OCI-LY1 (cell line): ENCODE measurements around the gene SV2C.

ENCODE experiments used
- H2AFZ ChIP-seq: fragments of 200-600 bp; sonication (generic), shearing (Covaris generic); 2 replicates; pipeline ENCODE4 v1.6.0; 2014; ENCODE audit warnings: antibody characterized with exemption, mild to moderate bottlenecking, low read length
- H3F3A ChIP-seq: fragments of 200-600 bp; sonication (generic), shearing (Covaris generic); 2 replicates; pipeline ENCODE4 v1.6.0; 2014; ENCODE audit warnings: mild to moderate bottlenecking, antibody characterized with exemption, low read length, moderate library complexity; ENCODE audit not compliant: insufficient read depth
- H3K27ac ChIP-seq: fragments of 200-600 bp; sonication (generic); 2 replicates; pipeline ENCODE4 v1.5.1; 2014; ENCODE audit warnings: low read length, mixed run types, mild to moderate bottlenecking, low read depth; ENCODE audit not compliant: poor library complexity, severe bottlenecking
- H3K27me3 ChIP-seq: fragments of 200-600 bp; sonication (generic); 2 replicates; pipeline ENCODE4 v1.6.0; 2014; ENCODE audit warnings: antibody characterized with exemption, mild to moderate bottlenecking, low read length, moderate library complexity; ENCODE audit not compliant: insufficient read depth
- H3K36me3 ChIP-seq: fragments of 200-600 bp; sonication (generic); 2 replicates; pipeline ENCODE4 v1.6.1; 2014; ENCODE audit warnings: mild to moderate bottlenecking, antibody characterized with exemption, low read length, moderate library complexity, mixed read lengths; ENCODE audit not compliant: insufficient read depth
- H3K4me1 ChIP-seq: fragments of 200-600 bp; sonication (generic); 2 replicates; pipeline ENCODE4 v1.5.1; 2014; ENCODE audit warnings: mild to moderate bottlenecking, low read length, moderate library complexity; ENCODE audit not compliant: insufficient read depth, severe bottlenecking
- H3K4me2 ChIP-seq: fragments of 200-600 bp; sonication (generic), shearing (Covaris generic); 2 replicates; pipeline ENCODE4 v1.6.1; 2014; ENCODE audit warnings: low read length
- H3K4me3 ChIP-seq: fragments of 200-600 bp; sonication (generic); 2 replicates; pipeline ENCODE4 v1.5.1; 2014; ENCODE audit warnings: low read length, low read depth, mild to moderate bottlenecking, mixed read lengths; ENCODE audit not compliant: poor library complexity, severe bottlenecking
- H3K79me2 ChIP-seq: fragments of 200-600 bp; shearing (Covaris generic); 2 replicates; pipeline ENCODE4 v1.6.1; 2016; ENCODE audit warnings: mixed run types, low read length, mixed read lengths; ENCODE audit not compliant: insufficient read depth
- H3K9ac ChIP-seq: fragments of 200-600 bp; sonication (generic), shearing (Covaris generic); 2 replicates; pipeline ENCODE4 v1.6.1; 2014; ENCODE audit warnings: mild to moderate bottlenecking, low read length, mixed read lengths
- H3K9me2 ChIP-seq: fragments of 200-600 bp; sonication (generic), shearing (Covaris generic); 2 replicates; pipeline ENCODE4 v1.6.1; 2014; ENCODE audit warnings: low read depth, mild to moderate bottlenecking, low read length, mixed read lengths
- H3K9me3 ChIP-seq: fragments of 200-600 bp; shearing (Covaris generic); 2 replicates; pipeline ENCODE4 v1.6.1; 2014; ENCODE audit warnings: low read length, mixed read lengths
- H4K20me1 ChIP-seq: fragments of 200-600 bp; sonication (generic), shearing (Covaris generic); 2 replicates; pipeline ENCODE4 v1.6.0; 2016; ENCODE audit warnings: mild to moderate bottlenecking, low read length; ENCODE audit not compliant: insufficient read depth
- CTCF ChIP-seq: fragments of 200-600 bp; sonication (generic), shearing (Covaris generic); IDR thresholded peaks from 2 replicates; pipeline ENCODE4 v1.5.1; 2017; ENCODE audit warnings: mild to moderate bottlenecking, antibody characterized with exemption, low read length, moderate library complexity, mixed read lengths
- EZH2 ChIP-seq: fragments of 200-600 bp; sonication (generic), shearing (Covaris generic); IDR thresholded peaks from 2 replicates; pipeline ENCODE4 v1.8.0; 2017; ENCODE audit warnings: borderline replicate concordance, mixed run types, mild to moderate bottlenecking, antibody characterized with exemption, low read length, moderate library complexity, mixed read lengths

The SV2C gene

DNA sequence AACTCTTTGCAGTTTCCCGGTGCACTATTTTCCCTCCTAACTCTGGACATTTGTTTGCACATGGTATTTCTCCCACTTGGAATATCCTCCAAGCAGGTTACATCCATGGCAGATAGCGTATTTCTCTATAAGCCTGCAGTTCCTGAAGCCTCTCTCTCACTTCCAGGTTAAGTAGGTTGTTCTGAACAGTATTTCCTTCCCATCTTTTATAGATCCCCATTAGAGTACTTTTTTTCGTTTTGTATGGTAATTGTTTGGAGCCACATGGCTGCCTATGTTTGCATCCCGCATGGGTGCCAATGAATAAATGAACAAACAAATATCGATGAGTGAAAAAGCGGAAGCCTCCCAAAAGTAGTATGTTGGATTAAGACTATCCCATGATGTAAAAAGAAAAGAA is 206.5 kb downstream of the SV2C start:
- no peak overlapping the region for H3K27ac ChIP-seq
- no peaks in the 10 kb centered on the region for H3K79me2 ChIP-seq
- H3K27me3 ChIP-seq, result no peaks in the 10 kb centered on the region; the same call in 1 of the 2 replicates
- no peak overlapping the region for H3K9ac ChIP-seq
- H2AFZ ChIP-seq, result no peak overlapping the region
- no peaks in the 10 kb centered on the region for H4K20me1 ChIP-seq
- H3K9me3 ChIP-seq, result no peaks in the 10 kb centered on the region
- H3K4me1 ChIP-seq, result no peaks in the 10 kb centered on the region
- no peaks in the 10 kb centered on the region for H3K36me3 ChIP-seq
- no peaks in the 10 kb centered on the region for H3K9me2 ChIP-seq
- H3K4me3 ChIP-seq, result no peak overlapping the region
- no peak for TF ChIP-seq EZH2
- TF ChIP-seq CTCF, result no peak
- H3F3A ChIP-seq, result no peaks in the 10 kb centered on the region
- no peak overlapping the region for H3K4me2 ChIP-seq

DNA sequence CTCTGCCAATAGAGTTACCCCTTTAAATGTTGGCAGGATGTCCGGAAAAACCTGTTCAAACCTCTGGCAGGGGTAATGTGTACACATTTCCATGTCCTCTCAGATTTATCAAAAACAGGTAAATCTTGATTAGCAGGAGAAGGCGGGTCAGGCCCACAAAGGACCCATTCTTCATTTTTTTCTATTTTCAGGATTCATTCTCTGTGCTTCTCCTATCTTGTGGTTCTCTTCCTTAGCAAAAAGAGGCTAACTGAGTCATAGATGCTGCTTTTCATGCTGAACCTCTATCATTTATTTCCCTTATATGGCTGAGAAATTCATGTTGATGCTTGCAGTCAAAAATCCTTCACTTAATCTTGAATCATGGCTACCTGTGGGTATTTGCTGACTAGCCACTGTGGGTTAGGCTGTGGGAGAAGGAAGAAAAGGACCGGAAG is 207.2 kb downstream of the SV2C start:
- Histone ChIP-seq H3K36me3 (no peaks in the 10 kb centered on the region), H3K4me2 (no peak overlapping the region), H3K4me1 (no peaks in the 10 kb centered on the region), H3F3A (no peaks in the 10 kb centered on the region), H4K20me1 (no peaks in the 10 kb centered on the region), H3K9me2 (no peaks in the 10 kb centered on the region), H3K4me3 (no peak overlapping the region), H3K27ac (no peak overlapping the region), H2AFZ (no peak overlapping the region), H3K9me3 (no peaks in the 10 kb centered on the region), H3K79me2 (no peaks in the 10 kb centered on the region), H3K27me3 (no peaks in the 10 kb centered on the region; the same call in 1 of the 2 replicates), H3K9ac (no peak overlapping the region)
- no peak for TF ChIP-seq CTCF

- Histone ChIP-seq H3F3A (no peaks in the 10 kb centered on the region), H3K9ac (no peak overlapping the region), H3K4me3 (no peak overlapping the region), H2AFZ (no peak overlapping the region), H3K36me3 (no peaks in the 10 kb centered on the region), H3K27me3 (no peaks in the 10 kb centered on the region), H3K27ac (no peak overlapping the region), H3K9me2 (no peaks in the 10 kb centered on the region), H4K20me1 (no peaks in the 10 kb centered on the region), H3K9me3 (no peaks in the 10 kb centered on the region), H3K4me2 (no peak overlapping the region), H3K79me2 (no peaks in the 10 kb centered on the region), H3K4me1 (no peaks in the 10 kb centered on the region)
- TF ChIP-seq EZH2 (no peak), CTCF (no peak)
These were observed 208.3 kb downstream of the SV2C start for GRCh38 chr5:76291305-76292077.
